ENCODE results near the gene DLX2.

The DLX2 gene

DNA sequence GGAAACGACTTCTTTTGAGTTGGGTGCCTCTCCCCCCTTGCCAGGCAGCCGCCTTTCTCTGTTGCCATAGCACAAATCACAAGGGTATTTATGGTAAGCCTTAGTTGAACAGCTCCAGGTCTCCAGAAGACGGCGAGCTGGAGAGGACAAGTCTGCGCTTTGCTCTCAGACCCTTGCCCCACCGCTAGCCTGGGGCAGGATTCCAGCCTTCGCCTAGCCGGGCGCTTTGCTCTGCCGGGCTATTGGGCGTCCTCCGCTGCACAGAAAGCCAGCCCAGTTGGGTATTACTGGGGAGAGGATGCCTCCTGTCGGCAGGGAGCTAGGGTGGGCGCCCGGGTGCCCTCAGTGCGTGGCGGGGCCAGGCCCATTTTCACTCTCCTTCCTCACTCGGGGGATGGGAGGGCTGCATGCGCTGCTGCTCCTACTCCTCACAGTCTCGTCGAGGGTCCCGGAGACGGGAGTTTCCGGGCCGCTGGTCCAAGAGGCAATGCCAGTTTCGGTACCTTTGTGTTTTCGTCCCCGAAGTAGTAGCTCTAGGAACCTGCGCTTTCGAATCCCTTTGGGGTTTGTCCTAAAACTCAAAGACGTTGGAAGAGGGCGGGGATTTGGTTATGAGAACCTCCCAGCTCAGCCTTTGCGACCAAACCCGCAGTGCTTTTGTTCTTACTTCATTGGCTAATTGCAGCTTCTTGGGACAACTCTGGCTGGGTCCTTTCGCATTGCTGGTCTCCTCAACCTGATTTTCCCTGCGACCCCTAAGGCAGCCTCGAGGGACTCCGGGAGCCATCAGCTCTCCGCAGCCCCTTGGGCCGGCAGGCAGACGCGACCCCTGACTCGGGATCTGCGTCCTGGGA lies 3.6 kb upstream of the DLX2 start:
- DNase-seq, result no peak

GRCh38 chr2:172105471-172106107 lies 2.9 kb upstream of the DLX2 start:
- DNase-seq, result no peak

- peak; percentile 42 for DNase-seq
These were observed 972 bp upstream of the DLX2 start for GRCh38 chr2:172103471-172104272.

- DNase-seq, result no peak
These were observed 794 bp downstream of the DLX2 start for GRCh38 chr2:172101821-172102390.

GRCh38 chr2:172100935-172101820 lies 1.5 kb downstream of the DLX2 start:
- DNase-seq, result no peak

DNA sequence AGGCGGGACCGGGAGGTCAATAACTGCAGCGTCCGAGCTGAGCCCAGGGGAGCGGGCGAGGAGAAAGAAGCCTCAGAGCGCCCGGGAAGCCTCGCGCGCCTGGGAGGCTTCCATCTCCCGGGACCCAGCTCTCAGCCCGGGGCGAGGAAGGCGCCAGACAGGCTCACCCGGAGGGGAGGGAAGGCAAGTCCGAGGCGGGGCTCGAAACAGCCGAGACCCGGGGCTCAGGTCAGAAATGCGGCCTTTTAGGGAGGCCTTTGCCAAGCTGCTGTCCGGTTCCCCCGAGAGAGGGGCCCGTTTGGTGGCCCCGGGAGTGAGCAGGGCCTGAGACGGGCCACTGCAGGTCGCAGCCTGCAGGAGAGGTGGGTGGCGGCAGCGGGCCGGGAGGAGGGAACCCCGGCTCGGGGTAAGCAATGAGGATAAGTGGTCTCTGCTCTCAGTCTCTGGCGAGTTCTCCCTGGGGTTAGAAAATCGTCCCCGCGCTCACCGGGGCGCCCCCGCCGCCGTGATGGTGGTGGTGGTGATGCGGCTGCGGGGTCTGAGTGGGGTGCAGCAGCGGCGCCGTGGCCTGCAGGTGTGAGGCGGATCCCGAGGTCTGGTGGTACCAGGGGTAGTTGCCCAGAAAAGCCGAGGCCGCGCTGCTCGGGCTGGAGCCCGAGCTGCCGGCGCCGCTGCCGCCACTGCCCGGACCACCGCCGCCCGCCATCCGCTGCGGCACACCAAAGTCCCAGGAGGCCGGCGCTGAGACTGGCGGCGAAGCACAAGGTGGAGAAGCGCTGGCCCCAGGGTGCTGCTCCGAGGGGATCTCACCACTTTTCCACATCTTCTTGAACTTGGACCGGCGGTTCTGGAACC lies 2.4 kb downstream of the DLX2 start:
- no peak for DNase-seq

DNA sequence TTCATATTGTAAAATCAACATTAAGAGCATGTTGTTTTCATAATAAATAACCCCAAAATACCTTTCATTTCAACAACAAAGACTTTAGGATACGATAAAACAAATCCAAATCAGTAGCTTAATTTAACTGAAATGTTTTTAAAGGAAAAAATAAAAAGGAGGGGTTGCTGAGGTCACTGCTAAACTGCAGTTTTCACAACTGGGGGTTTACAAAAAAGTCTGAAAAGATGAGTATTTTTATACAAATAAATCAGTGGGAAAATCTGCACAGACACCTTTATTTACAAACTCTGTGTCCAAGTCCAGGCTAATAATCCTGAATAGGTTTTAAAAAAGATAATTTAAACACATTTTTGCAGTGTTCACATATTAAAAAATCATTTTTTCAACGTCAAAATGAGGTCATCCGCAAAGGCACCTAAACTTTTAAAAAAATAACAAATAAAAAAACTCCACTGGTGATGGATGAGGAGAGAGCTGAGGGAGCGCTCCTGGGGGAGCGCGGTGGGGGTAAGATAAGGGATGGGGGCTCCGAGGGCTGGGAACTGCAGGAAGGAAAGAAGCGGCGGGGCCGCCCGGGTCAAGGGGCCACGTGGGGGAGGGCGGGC lies 3.1 kb downstream of the DLX2 start:
- no peak for DNase-seq

DNA sequence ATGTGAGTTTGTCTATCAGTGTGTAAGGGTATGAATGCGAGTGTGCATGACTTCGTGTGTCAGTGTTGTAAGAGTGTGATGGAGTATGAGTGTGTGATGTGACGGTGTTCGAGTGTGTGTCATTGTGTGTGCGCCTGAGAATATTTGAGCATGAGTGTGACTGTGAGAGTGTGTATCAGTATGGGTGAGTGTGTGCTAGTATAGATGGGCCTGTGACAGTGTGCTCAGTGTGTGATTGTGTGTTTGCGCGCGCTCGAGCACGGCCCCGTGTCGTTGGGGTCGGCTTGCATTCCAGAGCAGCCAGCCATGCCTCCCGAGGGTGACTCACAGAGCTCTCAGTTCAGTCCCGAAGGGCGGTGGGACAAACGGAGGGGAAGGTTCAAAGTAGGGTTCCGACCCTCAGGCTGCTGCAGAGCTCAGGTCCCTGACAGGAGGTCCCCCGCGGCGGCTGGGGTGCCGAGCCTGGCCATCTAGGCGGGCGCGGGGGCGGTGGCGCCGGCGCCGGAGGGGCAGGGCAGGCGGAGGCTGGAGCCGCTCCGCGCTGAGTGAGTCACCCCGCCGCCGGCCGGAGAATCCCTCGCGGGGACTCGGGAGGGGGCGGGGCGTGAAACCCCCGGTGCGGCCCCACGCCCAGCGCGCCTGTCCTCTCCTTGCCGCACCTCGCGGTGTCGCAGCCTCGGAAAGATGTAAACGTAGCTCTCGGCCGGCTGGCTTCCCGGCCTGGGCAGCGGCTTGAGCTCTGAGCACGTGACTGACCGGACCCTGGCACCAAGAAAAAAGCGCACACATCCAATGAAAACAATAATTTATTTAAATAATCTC lies 3.8 kb downstream of the DLX2 start:
- DNase-seq, result no peak

DNA sequence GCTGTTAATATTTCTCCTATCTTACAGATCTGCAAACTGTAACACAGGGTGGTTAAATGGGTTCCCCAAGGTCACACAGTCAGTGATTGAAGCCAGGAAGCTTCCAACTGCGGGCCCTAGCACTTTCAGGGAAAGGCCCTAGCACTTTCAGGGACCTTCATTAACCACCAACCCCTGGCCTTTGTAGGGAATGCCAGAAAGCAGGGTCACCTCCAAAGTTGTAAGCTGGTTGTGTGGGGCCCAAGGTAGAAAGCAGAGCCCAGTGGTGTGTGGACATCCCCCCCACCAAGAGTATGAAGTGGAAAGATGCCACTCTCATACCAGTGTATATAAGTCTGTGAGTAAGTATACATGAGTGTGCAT lies 4.4 kb downstream of the DLX2 start:
- no peak for DNase-seq

DNA sequence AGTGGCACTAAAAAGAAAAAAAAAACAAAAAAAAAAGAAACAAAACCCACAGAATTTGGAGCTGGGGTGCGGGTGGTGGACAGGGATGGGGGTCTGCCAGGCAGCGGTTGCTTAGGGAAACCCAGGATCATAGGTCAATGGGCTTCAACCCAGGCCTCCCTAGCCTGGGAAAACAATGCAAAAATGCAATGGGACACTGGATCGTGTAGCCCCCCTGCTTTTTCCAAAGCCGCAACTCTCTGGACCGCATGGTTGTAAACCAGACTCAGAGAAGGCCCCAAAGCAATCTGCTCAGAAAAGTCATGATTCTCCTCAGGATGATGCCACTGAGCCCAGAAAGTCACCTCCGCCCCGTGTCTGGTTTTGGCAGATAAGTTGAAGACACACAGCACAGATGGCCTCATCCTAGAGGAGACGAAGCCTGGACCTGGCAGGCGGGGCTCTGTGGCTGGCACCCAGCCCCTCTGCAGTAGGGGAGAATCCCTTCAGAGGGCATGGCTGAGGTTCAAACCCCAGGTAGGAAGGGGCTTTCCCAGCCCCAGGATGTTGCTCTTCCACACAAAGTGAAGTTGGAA lies 5.1 kb downstream of the DLX2 start:
- DNase-seq, result no peak

- DNase-seq, result no peak
These were observed 5.8 kb downstream of the DLX2 start for GRCh38 chr2:172096626-172097547.

DNA sequence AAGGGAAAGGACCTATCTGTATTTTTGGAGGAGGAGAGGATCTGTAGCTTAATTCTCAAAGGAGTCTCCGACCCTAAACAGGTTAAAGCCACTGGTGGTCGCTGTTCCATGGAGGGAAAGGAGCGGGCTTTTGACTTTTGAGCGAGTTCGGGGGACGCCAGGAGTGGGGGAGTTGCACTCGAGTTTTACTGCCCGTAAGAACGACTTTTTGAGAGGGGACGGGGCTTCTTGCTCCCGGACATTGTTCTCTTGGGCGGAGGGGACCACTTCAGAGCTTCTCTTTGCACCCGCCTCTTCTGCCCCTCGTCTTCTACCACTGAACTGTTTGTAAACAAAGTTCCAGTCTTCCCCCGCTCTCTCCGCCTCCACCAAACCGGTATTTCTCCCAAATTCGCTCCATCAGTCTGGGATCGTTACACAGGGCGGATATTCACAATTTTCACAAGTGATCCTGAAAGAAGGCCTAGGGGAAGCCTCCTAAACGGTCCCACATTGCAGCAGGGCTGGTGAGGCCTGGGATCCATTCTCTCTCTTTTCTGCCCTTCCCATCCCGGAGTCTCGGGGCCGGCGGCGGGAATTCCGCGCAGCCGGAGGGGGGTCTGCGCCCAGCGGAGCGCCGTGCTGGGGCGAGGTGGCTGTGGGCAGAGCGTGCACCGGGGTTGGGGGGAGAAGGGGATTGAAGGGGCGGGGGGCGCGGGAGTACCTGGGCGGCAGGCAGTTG lies 6.6 kb downstream of the DLX2 start:
- DNase-seq, result no peak

GRCh38 chr2:172095146-172095904 lies 7.4 kb downstream of the DLX2 start:
- DNase-seq, result no peak

GRCh38 chr2:172094294-172095145 lies 8.2 kb downstream of the DLX2 start:
- no peak for DNase-seq

DNA sequence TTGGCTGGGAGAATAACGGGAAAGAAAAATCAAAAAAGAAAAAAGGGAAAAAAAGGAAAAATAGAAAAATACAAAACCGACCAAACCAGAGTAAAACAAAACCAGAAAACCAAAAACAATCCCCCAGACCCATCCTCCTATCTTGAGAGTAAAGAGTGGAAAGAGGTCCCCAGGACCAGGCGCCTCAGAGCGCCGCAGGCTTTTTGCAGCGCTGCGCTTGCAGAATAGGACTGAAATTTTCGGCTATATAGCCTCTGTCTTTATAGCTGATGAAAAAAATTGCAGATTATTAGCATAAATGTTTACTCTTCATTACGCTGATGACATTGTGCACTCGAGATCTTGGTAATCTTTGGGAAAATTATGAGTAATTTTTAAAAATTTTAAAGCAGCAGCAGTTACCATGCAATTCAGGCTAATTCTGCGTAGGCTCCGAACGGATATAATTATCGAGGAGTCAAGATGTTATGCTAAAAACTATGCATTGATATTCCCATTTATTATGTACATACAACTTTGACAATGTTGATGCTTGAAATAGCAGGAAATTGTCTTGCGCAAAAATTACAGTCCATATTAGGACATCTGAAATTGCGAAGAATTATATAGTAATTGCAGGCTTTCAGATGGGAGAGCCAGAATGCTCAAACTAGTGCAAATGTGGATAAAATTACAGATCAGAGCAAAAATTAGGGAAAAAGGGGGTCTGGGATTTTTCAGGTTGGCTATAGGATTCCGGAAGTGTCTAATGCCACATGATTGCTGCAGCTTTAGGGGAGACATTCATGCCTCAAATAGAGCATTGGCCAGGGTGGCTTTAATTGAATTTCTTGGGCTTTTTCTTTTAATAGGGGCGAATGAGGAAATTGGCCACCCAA lies 9.0 kb downstream of the DLX2 start:
- DNase-seq, result no peak
